Measurements from ENCODE around the gene KCNC3.

GRCh38 chr19:50327461-50328223 is 1.5 kb downstream of the KCNC3 start:
- TF ChIP-seq CTCF (conservative IDR thresholded peaks at IDR 0.05 in 1 of 2, IDR thresholded peaks at IDR 0.05 in 1 of 2; ENCODE audit: extremely low read depth in 1 of 2, insufficient read depth in 1 of 2, low read depth in 1 of 2, low read length in 2 of 2) (no peak), EZH2 (IDR thresholded peaks at IDR 0.05; ENCODE audit: borderline replicate concordance, low read length) (no peak)

Measured in mammary epithelial cell (primary cell).